ENCODE data around the gene PCNT.

GRCh38 chr21:46361176-46361575 lies 37.2 kb downstream of the PCNT start:
- TF ChIP-seq CTCF (IDR thresholded peaks at IDR 0.05; ENCODE audit: insufficient read depth, low read length, poor library complexity, severe bottlenecking) (no peak), EZH2phosphoT487 (conservative IDR thresholded peaks at IDR 0.05; ENCODE audit: low read length) (no peak)

Data from SU-DHL-6 (cell line).